HepG2 (cell line): ENCODE data around the gene AKAP8L. TPM values are rescaled to one million over a fixed set of nuclear protein-coding genes. Genes with fewer than 3 reads are reported as not detected.

ENCODE experiments used
- ETV5 ChIP-seq: IDR thresholded peaks from 2 replicates; pipeline ENCODE4 v1.6.1; 2018; ENCODE audit warnings: missing biosample characterization, missing genetic modification reagents, inconsistent platforms, borderline replicate concordance
- HCFC1 ChIP-seq: fragments of 150-350 bp; IDR thresholded peaks from 2 replicates; pipeline ENCODE4 v1.6.1; 2014; ENCODE audit warnings: low read depth, low read length
- HES4 ChIP-seq: sonication (generic); formaldehyde crosslinking; IDR thresholded peaks from 2 replicates; pipeline ENCODE4 v1.9.0; 2021; ENCODE audit warnings: mild to moderate bottlenecking, missing genetic modification reagents, borderline replicate concordance
- HOXD1 ChIP-seq: sonication (generic); formaldehyde crosslinking; IDR thresholded peaks from 2 replicates; pipeline ENCODE4 v1.5.0; 2020; ENCODE audit warnings: missing genetic modification reagents
- RARA ChIP-seq: IDR thresholded peaks from 2 replicates; pipeline ENCODE4 v1.6.1; 2016; ENCODE audit warnings: missing genetic modification reagents, missing compliant biosample characterization
- TEAD3 ChIP-seq: optimal IDR thresholded peaks from 2 replicates; pipeline ENCODE3; 2016; ENCODE audit warnings: borderline replicate concordance
- ZFP62 ChIP-seq: sonication (generic); formaldehyde crosslinking; IDR thresholded peaks from 2 replicates; pipeline ENCODE4 v1.4.0; 2020; ENCODE audit warnings: missing genetic modification reagents
- polyA plus RNA-seq, 8 experiments: library from polyadenylated mRNA; depleted of rRNA in 3 of 8; stranded (reverse) in 7 of 8; unstranded in 1 of 8; fragments of >200 nt; fragmentation: Illumina TruSeq in 4 of 8; extraction: Trizol in 4 of 8; gene quantifications; 2 replicates each; pipeline versions ENCODE4 v1.2.1 to v1.2.3, GENCODE V29; 2011 to 2016; ENCODE audit warnings: low read depth in 4 of 8, missing spikeins in 1 of 8, mixed read lengths in 1 of 8; ENCODE audit not compliant: insufficient read depth in 1 of 8
- total RNA-seq, 5 experiments: library from RNA; depleted of rRNA; stranded (reverse); fragments of >200 nt; fragmentation: Illumina TruSeq; extraction: Trizol; gene quantifications; 2 replicates each; pipeline ENCODE4 v1.2.3, GENCODE V29; 2016; ENCODE audit warnings: low read depth in 1 of 5
- TF ChIP-seq, protein P1 (sequence below): sonication (generic); formaldehyde crosslinking; IDR thresholded peaks from 2 replicates; pipeline ENCODE4 v1.4.0; 2020; ENCODE audit warnings: mild to moderate bottlenecking, missing genetic modification reagents
- TF ChIP-seq, protein P2 (sequence below): sonication (generic); formaldehyde crosslinking; IDR thresholded peaks from 2 replicates; pipeline ENCODE4 v1.4.0; 2020; ENCODE audit warnings: mild to moderate bottlenecking, missing genetic modification reagents
- TF ChIP-seq, protein P3 (sequence below): sonication (generic); formaldehyde crosslinking; IDR thresholded peaks from 2 replicates; pipeline ENCODE4 v1.9.0; 2021; ENCODE audit warnings: missing genetic modification reagents, mild to moderate bottlenecking, borderline replicate concordance
- TF ChIP-seq, protein P4 (sequence below): sonication (generic); formaldehyde crosslinking; IDR thresholded peaks from 2 replicates; pipeline ENCODE4 v1.4.0; 2020; ENCODE audit warnings: missing genetic modification reagents
- TF ChIP-seq, protein P5 (sequence below): sonication (generic); formaldehyde crosslinking; conservative IDR thresholded peaks from 2 replicates; pipeline ENCODE4 v1.4.0; 2020; ENCODE audit warnings: missing genetic modification reagents
- TF ChIP-seq, protein P6 (sequence below): sonication (generic); formaldehyde crosslinking; IDR thresholded peaks from 2 replicates; pipeline ENCODE4 v1.4.0; 2020; ENCODE audit warnings: low read depth, mild to moderate bottlenecking, missing genetic modification reagents
- TF ChIP-seq, protein P7 (sequence below): sonication (generic); formaldehyde crosslinking; IDR thresholded peaks from 2 replicates; pipeline ENCODE4 v1.4.0; 2020; ENCODE audit warnings: missing genetic modification reagents, borderline replicate concordance

AKAP8L gene
- total and polyA plus RNA-seq, 2 of the 13 experiments (the other 11 are each of a cell fraction or from before 2014, with no cell fraction given), result 48.2 to 49.6 TPM

DNA sequence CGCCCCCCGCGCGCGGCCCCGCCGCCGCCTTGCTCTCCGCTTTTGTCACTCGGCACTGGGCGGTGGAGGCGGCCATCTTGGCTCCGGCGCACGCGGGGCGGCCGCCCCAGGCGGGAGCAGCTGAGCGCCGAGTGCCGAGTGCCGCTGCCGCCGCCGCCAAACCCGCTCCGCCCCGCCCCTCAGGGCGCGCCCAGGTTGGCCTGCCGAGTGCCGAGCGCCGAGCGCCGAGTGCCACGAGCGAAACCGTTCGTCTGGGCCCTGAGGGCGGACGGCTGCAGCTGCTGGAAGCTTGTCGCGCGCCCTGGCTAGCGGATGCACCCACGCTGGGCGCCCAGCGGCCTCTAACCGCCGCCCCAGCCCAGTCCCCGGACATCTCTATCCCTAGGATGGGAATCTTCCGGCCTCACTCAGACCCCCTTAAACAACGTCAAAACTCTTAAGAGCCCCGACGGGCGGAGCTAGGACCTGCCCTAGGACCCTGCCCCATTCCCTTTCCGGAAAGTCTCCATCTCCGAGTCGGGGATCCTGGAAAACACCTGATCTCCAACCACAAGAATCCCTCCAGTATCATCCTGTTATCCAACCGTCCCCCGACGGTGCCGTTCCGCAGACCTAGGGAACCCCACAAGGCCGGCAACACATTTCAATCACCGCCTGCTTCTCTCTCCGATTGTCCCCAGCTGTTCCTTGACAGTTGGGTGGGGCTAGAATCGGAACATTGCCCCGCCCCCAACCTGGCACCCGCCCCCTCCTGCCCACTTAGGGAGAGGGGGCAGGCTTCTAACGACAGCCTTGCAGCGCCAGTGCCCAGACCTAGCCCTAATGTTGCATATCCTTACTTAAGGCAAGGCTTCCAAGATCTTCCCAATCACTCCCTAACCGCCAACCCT lies 14.1 kb upstream of the AKAP8L start (continued):
- TF ChIP-seq ZFP62 (CRISPR knock-in tag) (no peak), ETV5 (CRISPR knock-in tag) (0 out of 2 replicates have a peak, but pooled peaks have one; percentile 18), TEAD3 (CRISPR knock-in tag) (peak; percentile 47), HCFC1 (peak; percentile 67; the same call in 1 of the 2 replicates), HES4 (CRISPR knock-in tag) (no peak; the same call in 1 of the 2 replicates), HOXD1 (0 out of 2 replicates have a peak, but pooled peaks have one; percentile 5), RARA (CRISPR knock-in tag) (0 out of 2 replicates have a peak, but pooled peaks have one; percentile 9)
- TF ChIP-seq, protein P1, sequence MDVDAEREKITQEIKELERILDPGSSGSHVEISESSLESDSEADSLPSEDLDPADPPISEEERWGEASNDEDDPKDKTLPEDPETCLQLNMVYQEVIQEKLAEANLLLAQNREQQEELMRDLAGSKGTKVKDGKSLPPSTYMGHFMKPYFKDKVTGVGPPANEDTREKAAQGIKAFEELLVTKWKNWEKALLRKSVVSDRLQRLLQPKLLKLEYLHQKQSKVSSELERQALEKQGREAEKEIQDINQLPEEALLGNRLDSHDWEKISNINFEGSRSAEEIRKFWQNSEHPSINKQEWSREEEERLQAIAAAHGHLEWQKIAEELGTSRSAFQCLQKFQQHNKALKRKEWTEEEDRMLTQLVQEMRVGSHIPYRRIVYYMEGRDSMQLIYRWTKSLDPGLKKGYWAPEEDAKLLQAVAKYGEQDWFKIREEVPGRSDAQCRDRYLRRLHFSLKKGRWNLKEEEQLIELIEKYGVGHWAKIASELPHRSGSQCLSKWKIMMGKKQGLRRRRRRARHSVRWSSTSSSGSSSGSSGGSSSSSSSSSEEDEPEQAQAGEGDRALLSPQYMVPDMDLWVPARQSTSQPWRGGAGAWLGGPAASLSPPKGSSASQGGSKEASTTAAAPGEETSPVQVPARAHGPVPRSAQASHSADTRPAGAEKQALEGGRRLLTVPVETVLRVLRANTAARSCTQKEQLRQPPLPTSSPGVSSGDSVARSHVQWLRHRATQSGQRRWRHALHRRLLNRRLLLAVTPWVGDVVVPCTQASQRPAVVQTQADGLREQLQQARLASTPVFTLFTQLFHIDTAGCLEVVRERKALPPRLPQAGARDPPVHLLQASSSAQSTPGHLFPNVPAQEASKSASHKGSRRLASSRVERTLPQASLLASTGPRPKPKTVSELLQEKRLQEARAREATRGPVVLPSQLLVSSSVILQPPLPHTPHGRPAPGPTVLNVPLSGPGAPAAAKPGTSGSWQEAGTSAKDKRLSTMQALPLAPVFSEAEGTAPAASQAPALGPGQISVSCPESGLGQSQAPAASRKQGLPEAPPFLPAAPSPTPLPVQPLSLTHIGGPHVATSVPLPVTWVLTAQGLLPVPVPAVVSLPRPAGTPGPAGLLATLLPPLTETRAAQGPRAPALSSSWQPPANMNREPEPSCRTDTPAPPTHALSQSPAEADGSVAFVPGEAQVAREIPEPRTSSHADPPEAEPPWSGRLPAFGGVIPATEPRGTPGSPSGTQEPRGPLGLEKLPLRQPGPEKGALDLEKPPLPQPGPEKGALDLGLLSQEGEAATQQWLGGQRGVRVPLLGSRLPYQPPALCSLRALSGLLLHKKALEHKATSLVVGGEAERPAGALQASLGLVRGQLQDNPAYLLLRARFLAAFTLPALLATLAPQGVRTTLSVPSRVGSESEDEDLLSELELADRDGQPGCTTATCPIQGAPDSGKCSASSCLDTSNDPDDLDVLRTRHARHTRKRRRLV (CRISPR knock-in tag), result no peak
- TF ChIP-seq, protein P2, sequence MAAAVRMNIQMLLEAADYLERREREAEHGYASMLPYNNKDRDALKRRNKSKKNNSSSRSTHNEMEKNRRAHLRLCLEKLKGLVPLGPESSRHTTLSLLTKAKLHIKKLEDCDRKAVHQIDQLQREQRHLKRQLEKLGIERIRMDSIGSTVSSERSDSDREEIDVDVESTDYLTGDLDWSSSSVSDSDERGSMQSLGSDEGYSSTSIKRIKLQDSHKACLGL (CRISPR knock-in tag), result peak; percentile 19; the same call in 1 of the 2 replicates
- TF ChIP-seq, protein P3, sequence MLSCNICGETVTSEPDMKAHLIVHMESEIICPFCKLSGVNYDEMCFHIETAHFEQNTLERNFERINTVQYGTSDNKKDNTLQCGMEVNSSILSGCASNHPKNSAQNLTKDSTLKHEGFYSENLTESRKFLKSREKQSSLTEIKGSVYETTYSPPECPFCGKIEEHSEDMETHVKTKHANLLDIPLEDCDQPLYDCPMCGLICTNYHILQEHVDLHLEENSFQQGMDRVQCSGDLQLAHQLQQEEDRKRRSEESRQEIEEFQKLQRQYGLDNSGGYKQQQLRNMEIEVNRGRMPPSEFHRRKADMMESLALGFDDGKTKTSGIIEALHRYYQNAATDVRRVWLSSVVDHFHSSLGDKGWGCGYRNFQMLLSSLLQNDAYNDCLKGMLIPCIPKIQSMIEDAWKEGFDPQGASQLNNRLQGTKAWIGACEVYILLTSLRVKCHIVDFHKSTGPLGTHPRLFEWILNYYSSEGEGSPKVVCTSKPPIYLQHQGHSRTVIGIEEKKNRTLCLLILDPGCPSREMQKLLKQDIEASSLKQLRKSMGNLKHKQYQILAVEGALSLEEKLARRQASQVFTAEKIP (CRISPR knock-in tag), result no peak
- TF ChIP-seq, protein P4, sequence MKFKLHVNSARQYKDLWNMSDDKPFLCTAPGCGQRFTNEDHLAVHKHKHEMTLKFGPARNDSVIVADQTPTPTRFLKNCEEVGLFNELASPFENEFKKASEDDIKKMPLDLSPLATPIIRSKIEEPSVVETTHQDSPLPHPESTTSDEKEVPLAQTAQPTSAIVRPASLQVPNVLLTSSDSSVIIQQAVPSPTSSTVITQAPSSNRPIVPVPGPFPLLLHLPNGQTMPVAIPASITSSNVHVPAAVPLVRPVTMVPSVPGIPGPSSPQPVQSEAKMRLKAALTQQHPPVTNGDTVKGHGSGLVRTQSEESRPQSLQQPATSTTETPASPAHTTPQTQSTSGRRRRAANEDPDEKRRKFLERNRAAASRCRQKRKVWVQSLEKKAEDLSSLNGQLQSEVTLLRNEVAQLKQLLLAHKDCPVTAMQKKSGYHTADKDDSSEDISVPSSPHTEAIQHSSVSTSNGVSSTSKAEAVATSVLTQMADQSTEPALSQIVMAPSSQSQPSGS (CRISPR knock-in tag), result peak; percentile 43; the same call in 1 of the 2 replicates
- TF ChIP-seq, protein P5, sequence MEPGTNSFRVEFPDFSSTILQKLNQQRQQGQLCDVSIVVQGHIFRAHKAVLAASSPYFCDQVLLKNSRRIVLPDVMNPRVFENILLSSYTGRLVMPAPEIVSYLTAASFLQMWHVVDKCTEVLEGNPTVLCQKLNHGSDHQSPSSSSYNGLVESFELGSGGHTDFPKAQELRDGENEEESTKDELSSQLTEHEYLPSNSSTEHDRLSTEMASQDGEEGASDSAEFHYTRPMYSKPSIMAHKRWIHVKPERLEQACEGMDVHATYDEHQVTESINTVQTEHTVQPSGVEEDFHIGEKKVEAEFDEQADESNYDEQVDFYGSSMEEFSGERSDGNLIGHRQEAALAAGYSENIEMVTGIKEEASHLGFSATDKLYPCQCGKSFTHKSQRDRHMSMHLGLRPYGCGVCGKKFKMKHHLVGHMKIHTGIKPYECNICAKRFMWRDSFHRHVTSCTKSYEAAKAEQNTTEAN (CRISPR knock-in tag), result 0 out of 2 replicates have a peak, but pooled peaks have one; percentile 48
- TF ChIP-seq, protein P6, sequence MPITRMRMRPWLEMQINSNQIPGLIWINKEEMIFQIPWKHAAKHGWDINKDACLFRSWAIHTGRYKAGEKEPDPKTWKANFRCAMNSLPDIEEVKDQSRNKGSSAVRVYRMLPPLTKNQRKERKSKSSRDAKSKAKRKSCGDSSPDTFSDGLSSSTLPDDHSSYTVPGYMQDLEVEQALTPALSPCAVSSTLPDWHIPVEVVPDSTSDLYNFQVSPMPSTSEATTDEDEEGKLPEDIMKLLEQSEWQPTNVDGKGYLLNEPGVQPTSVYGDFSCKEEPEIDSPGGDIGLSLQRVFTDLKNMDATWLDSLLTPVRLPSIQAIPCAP (CRISPR knock-in tag), result no peak
- TF ChIP-seq, protein P7, sequence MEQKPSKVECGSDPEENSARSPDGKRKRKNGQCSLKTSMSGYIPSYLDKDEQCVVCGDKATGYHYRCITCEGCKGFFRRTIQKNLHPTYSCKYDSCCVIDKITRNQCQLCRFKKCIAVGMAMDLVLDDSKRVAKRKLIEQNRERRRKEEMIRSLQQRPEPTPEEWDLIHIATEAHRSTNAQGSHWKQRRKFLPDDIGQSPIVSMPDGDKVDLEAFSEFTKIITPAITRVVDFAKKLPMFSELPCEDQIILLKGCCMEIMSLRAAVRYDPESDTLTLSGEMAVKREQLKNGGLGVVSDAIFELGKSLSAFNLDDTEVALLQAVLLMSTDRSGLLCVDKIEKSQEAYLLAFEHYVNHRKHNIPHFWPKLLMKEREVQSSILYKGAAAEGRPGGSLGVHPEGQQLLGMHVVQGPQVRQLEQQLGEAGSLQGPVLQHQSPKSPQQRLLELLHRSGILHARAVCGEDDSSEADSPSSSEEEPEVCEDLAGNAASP, result 0 out of 2 replicates have a peak, but pooled peaks have one; percentile 28
